Lung (tissue), 12 donors: ENCODE data around the gene ANXA5. TPM values are rescaled to one million over a fixed set of nuclear protein-coding genes. Genes with fewer than 3 reads are reported as not detected.

Experiments
- ATAC-seq: fragments of 200-7000 bp; cut with Tn5 transposase; one replicate; pipeline ENCODE4 v1.9.1; 2020; ENCODE audit warnings: moderate number of reproducible peaks; ENCODE audit not compliant: insufficient read depth, low FRiP score
- DNase-seq, 3 donors: peaks; one replicate each; pipeline ENCODE4 v3.0.0-alpha.2; 2013 to 2017
- H3K27ac ChIP-seq, 2 donors: one replicate each; pipeline ENCODE4 v1.5.1; 2013; ENCODE audit warnings: mild to moderate bottlenecking in 2 of 2, moderate library complexity in 2 of 2, control low read depth in 1 of 2, inconsistent platforms in 1 of 2, low read depth in 1 of 2, low read length in 1 of 2
- H3K27me3 ChIP-seq, 3 donors: one replicate each; pipeline ENCODE4 v1.5.1; 2013; ENCODE audit warnings: low read length in 2 of 3; ENCODE audit not compliant: control insufficient read depth in 3 of 3, insufficient read depth in 3 of 3
- H3K36me3 ChIP-seq, 4 donors: one replicate each; pipeline ENCODE4 v1.5.1; 2013; ENCODE audit warnings: low read length in 4 of 4, mild to moderate bottlenecking in 1 of 4, moderate library complexity in 1 of 4; ENCODE audit not compliant: control insufficient read depth in 4 of 4, insufficient read depth in 4 of 4
- H3K4me1 ChIP-seq, 5 donors: one replicate each; pipeline ENCODE4 v1.5.1; 2013; ENCODE audit warnings: low read length in 5 of 5, mild to moderate bottlenecking in 2 of 5, moderate library complexity in 1 of 5; ENCODE audit not compliant: control insufficient read depth in 5 of 5, insufficient read depth in 5 of 5
- H3K4me3 ChIP-seq: one replicate; pipeline ENCODE4 v1.5.1; 2013; ENCODE audit warnings: mild to moderate bottlenecking, control low read depth, moderate library complexity
- H3K9ac ChIP-seq, 2 donors: one replicate each; pipeline ENCODE4 v1.5.1; 2013; ENCODE audit warnings: low read length in 2 of 2, control low read depth in 1 of 2; ENCODE audit not compliant: insufficient read depth in 1 of 2
- H3K9me3 ChIP-seq, 4 donors: one replicate each; pipeline ENCODE4 v1.5.1; 2013; ENCODE audit warnings: low read length in 3 of 4, mild to moderate bottlenecking in 1 of 4, moderate library complexity in 1 of 4; ENCODE audit not compliant: control insufficient read depth in 4 of 4, insufficient read depth in 3 of 4
- WGBS, 2 donors: extraction: QIAGEN DNeasy Blood & Tissue Kit; methylation state at CpG; one replicate each; pipeline ENCODE4 v1.1.7; 2013; 5-methylcytosine and 5-hydroxymethylcytosine counted together
- polyA plus RNA-seq, 2 donors: library from polyadenylated mRNA; stranded (reverse); fragments of 200-250 nt; gene quantifications; one replicate each; pipeline ENCODE4 v1.2.1, GENCODE V29; 2013
- total RNA-seq, 2 donors: library from RNA; depleted of rRNA in 1 of 2; stranded (reverse); fragments of >200 nt in 1 of 2; gene quantifications; one replicate each; pipeline ENCODE4 v1.2.1, GENCODE V29; 2014 to 2021
- TF ChIP-seq, protein P1 (sequence below): IDR thresholded peaks from 2 replicates; pipeline ENCODE4 v1.5.1; 2012; ENCODE audit warnings: mild to moderate bottlenecking; ENCODE audit errors: control extremely low read depth, extremely low read depth
- donor health status: control.
- donor health status: control.
- donor health status: Bipolar disorder and iron deficiency.
- donor health status: healthy.
- donor health status: DM: yes; HTN: yes; CAD: no.

ANXA5 gene
- total and polyA plus RNA-seq, 4 donors: 250 to 479 (median 423) TPM

DNA sequence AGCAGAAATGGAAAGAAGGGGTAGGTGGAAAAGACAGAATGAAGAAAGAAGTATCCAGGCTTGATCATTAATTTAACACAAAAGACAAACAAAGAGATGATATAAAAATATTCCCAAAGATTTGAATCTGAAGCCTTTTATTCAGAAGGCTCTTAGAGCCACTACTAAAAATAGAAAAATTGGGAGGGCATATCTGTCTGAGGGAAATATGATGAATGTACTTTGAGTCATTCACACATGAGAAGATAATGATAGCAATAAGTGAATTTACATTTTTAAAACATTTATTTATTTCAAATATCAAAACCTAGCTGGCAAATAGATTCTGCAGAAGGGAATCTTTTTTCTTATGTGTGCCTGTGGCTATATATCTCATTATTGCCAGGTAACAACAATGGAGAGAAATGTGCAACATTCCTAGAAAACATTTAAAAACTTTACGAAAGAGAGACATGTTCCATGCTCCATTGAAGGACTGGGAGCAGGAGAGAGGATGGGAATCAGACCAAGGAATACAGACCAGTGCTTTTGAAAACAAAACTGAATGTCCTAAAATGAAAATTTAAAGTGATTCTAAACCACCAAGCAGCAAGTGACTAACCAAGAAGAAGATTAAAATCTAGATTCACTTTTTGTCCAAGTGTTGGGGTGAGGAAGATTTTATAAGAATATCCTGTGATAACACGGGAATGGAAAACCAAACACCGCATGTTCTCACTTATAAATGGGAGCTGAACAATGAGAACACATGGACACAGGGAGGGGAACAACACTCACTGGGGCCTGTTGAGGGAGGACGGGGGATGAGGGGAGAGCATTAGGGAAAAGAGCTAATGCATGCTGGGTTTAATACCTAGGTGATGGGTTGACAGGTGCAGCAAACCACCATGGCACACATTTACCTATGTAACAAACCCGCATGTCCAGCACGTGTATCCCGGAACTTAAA is 41.2 kb downstream of the ANXA5 start:
- Histone ChIP-seq H3K27me3 (no peaks in the 10 kb centered on the region), H3K4me1 (peaks cover 0 to 12% (median 0%) of the 10 kb centered on the region in 5 donors), H3K4me3 (no peak overlapping the region), H3K9ac (no peak overlapping the region), H3K36me3 (no peaks in the 10 kb centered on the region), H3K9me3 (no peaks in the 10 kb centered on the region), H3K27ac (no peak overlapping the region)
- DNase-seq (no peak), ATAC-seq (no peak)
- WGBS, 2 donors: 64 to 70% methylated on average over 7 of the region's 7 CpGs
- TF ChIP-seq, protein P1, sequence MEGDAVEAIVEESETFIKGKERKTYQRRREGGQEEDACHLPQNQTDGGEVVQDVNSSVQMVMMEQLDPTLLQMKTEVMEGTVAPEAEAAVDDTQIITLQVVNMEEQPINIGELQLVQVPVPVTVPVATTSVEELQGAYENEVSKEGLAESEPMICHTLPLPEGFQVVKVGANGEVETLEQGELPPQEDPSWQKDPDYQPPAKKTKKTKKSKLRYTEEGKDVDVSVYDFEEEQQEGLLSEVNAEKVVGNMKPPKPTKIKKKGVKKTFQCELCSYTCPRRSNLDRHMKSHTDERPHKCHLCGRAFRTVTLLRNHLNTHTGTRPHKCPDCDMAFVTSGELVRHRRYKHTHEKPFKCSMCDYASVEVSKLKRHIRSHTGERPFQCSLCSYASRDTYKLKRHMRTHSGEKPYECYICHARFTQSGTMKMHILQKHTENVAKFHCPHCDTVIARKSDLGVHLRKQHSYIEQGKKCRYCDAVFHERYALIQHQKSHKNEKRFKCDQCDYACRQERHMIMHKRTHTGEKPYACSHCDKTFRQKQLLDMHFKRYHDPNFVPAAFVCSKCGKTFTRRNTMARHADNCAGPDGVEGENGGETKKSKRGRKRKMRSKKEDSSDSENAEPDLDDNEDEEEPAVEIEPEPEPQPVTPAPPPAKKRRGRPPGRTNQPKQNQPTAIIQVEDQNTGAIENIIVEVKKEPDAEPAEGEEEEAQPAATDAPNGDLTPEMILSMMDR: no peak

DNA sequence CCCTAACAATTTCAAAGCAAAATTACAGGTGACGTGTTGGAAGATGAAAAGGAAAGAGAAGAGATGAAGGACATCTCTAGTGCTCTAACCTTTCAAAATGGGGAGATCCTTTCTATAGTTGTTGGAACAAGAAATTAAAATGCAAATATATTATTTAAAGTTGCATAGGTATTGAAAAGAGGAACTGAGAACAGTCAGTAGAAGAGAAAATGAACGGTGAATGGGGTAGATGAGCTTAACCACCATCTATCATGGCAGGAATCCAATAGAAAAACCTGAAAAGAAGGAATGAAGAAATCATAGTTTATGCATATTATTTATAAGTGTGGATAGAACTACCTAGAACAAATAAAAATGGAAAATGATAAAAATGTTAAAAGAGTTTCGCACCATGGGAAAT is 42.0 kb downstream of the ANXA5 start:
- ATAC-seq: no peak
- TF ChIP-seq, protein P1: no peak
- no peak for DNase-seq
- Histone ChIP-seq H3K27me3 (no peaks in the 10 kb centered on the region), H3K4me3 (no peak overlapping the region), H3K27ac (no peak overlapping the region), H3K9me3 (no peaks in the 10 kb centered on the region), H3K9ac (no peak overlapping the region), H3K36me3 (no peaks in the 10 kb centered on the region), H3K4me1 (peaks cover 0 to 12% (median 0%) of the 10 kb centered on the region in 5 donors)
- 72 to 85% methylated on average over 3 of the region's 3 CpGs for WGBS, 2 donors

DNA sequence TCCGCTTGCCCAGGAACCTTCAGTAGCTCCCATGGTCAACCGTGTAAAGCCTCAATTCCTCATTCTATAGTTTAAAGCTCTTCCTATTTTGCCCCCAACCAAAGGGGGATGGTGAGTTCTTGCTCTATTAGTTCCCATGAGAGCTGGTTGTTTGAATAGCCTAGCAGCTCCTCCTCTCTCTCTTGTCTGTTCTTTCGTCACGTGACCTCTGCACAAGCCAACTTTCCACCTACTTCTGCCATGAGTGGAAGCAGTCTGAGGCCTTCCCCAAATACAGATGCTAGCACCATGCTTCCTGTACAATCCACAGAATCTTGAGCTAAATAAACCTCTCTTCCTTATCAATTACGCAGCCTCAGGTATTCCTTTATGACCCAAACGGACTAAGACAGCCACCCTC is 42.8 kb downstream of the ANXA5 start:
- ATAC-seq (no peak), DNase-seq (no peak)
- 88 to 91% methylated on average over 6 of the region's 6 CpGs for WGBS, 2 donors
- peaks cover 0 to 2% (median 0%) of the 10 kb centered on the region in 4 donors for H3K36me3 ChIP-seq
- H3K9ac ChIP-seq: no peak overlapping the region
- H3K4me1 ChIP-seq: peaks cover 0 to 12% (median 0%) of the 10 kb centered on the region in 5 donors
- H3K27ac ChIP-seq: no peak overlapping the region
- no peaks in the 10 kb centered on the region for H3K27me3 ChIP-seq
- TF ChIP-seq, protein P1: no peak
- H3K4me3 ChIP-seq: no peak overlapping the region
- peaks cover 0 to 1% (median 0%) of the 10 kb centered on the region in 4 donors for H3K9me3 ChIP-seq
